MM.1S (cell line): ENCODE data around the gene USP24.

Experiments used
- DNase-seq: peaks from one replicate; pipeline ENCODE4 v3.0.0-alpha.2; 2015
- H2AFZ ChIP-seq: fragments of 300-600 bp; sonication (generic); 2 replicates; pipeline ENCODE4 v1.6.0; 2016; ENCODE audit warnings: antibody characterized with exemption, low read length
- H3F3A ChIP-seq: fragments of 300-600 bp; sonication (generic); 2 replicates; pipeline ENCODE4 v1.6.1; 2016; ENCODE audit warnings: mild to moderate bottlenecking, antibody characterized with exemption, low read length, moderate library complexity, mixed read lengths; ENCODE audit not compliant: insufficient read depth
- H3K27ac ChIP-seq: fragments of 300-600 bp; sonication (generic); 2 replicates; pipeline ENCODE4 v1.5.1; 2016; ENCODE audit warnings: mild to moderate bottlenecking, low read length
- H3K27me3 ChIP-seq: fragments of 300-600 bp; sonication (generic); replicated peaks from 2 replicates; pipeline ENCODE4 v1.6.0; 2016; ENCODE audit warnings: low read length; ENCODE audit not compliant: insufficient read depth
- H3K36me3 ChIP-seq: fragments of 300-600 bp; sonication (generic); replicated peaks from 2 replicates; pipeline ENCODE4 v1.6.1; 2016; ENCODE audit warnings: mild to moderate bottlenecking, low read length, mixed read lengths; ENCODE audit not compliant: insufficient read depth
- H3K4me1 ChIP-seq: fragments of 300-600 bp; sonication (generic); 2 replicates; pipeline ENCODE4 v1.6.1; 2016; ENCODE audit warnings: low read length, mixed read lengths
- H3K4me2 ChIP-seq: fragments of 300-600 bp; sonication (generic); 2 replicates; pipeline ENCODE4 v1.6.0; 2016; ENCODE audit warnings: low read depth, low read length
- H3K4me3 ChIP-seq: fragments of 300-600 bp; sonication (generic); 2 replicates; pipeline ENCODE4 v1.5.1; 2016; ENCODE audit warnings: low read length, mixed read lengths
- H3K79me2 ChIP-seq: fragments of 300-600 bp; sonication (generic); 2 replicates; pipeline ENCODE4 v1.6.1; 2016; ENCODE audit warnings: mixed run types, low read length, mixed read lengths
- H3K9ac ChIP-seq: fragments of 300-600 bp; sonication (generic); 2 replicates; pipeline ENCODE4 v1.6.1; 2016; ENCODE audit warnings: low read length, mixed read lengths
- H3K9me2 ChIP-seq: fragments of 300-600 bp; sonication (generic); replicated peaks from 2 replicates; pipeline ENCODE4 v1.6.1; 2016; ENCODE audit warnings: mild to moderate bottlenecking, low read length, mixed read lengths; ENCODE audit not compliant: insufficient read depth
- H3K9me3 ChIP-seq: fragments of 300-600 bp; sonication (generic); replicated peaks from 2 replicates; pipeline ENCODE4 v1.6.1; 2016; ENCODE audit warnings: mild to moderate bottlenecking, low read length, mixed read lengths; ENCODE audit not compliant: insufficient read depth
- H4K20me1 ChIP-seq: fragments of 300-600 bp; sonication (generic); 2 replicates; pipeline ENCODE4 v1.6.1; 2016; ENCODE audit warnings: mild to moderate bottlenecking, low read length, moderate library complexity, mixed read lengths; ENCODE audit not compliant: insufficient read depth
- EZH2 ChIP-seq: fragments of 300-600 bp; sonication (generic); optimal IDR thresholded peaks from 2 replicates; pipeline ENCODE3; 2017; ENCODE audit warnings: low read depth, mild to moderate bottlenecking, antibody characterized with exemption, low read length, mixed read lengths
- EZH2phosphoT487 ChIP-seq: fragments of 300-600 bp; sonication (generic); IDR thresholded peaks from 2 replicates; pipeline ENCODE4 v1.6.1; 2018; ENCODE audit warnings: antibody characterized with exemption, low read length
- TF ChIP-seq, protein P1 (sequence below): fragments of 300-600 bp; sonication (generic); IDR thresholded peaks from 2 replicates; pipeline ENCODE4 v1.5.1; 2016; ENCODE audit warnings: antibody characterized with exemption, low read length, mixed read lengths

Gene USP24

GRCh38 chr1:55148676-55149075, 66.5 kb downstream of the USP24 start:
- H3K27me3 ChIP-seq, result no peaks in the 10 kb centered on the region
- H3K4me1 ChIP-seq, result peaks cover 18% of the 10 kb centered on the region
- H3K4me3 ChIP-seq, result no peak overlapping the region
- H3K9me2 ChIP-seq, result no peaks in the 10 kb centered on the region
- H3K79me2 ChIP-seq, result no peaks in the 10 kb centered on the region
- no peak overlapping the region for H2AFZ ChIP-seq
- no peak for DNase-seq
- H3K36me3 ChIP-seq, result peaks cover 4% of the 10 kb centered on the region; the same call in 1 of the 2 replicates
- no peaks in the 10 kb centered on the region for H4K20me1 ChIP-seq
- H3K9ac ChIP-seq, result no peak overlapping the region
- no peak overlapping the region for H3K4me2 ChIP-seq
- H3K27ac ChIP-seq, result no peak overlapping the region
- TF ChIP-seq EZH2 (no peak), EZH2phosphoT487 (no peak)
- TF ChIP-seq, protein P1, sequence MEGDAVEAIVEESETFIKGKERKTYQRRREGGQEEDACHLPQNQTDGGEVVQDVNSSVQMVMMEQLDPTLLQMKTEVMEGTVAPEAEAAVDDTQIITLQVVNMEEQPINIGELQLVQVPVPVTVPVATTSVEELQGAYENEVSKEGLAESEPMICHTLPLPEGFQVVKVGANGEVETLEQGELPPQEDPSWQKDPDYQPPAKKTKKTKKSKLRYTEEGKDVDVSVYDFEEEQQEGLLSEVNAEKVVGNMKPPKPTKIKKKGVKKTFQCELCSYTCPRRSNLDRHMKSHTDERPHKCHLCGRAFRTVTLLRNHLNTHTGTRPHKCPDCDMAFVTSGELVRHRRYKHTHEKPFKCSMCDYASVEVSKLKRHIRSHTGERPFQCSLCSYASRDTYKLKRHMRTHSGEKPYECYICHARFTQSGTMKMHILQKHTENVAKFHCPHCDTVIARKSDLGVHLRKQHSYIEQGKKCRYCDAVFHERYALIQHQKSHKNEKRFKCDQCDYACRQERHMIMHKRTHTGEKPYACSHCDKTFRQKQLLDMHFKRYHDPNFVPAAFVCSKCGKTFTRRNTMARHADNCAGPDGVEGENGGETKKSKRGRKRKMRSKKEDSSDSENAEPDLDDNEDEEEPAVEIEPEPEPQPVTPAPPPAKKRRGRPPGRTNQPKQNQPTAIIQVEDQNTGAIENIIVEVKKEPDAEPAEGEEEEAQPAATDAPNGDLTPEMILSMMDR, result no peak
- H3K9me3 ChIP-seq, result no peaks in the 10 kb centered on the region
- H3F3A ChIP-seq, result peaks cover 3% of the 10 kb centered on the region; the same call in 1 of the 2 replicates

- Histone ChIP-seq H3K36me3 (peaks cover 4% of the 10 kb centered on the region; the same call in 1 of the 2 replicates), H3K9ac (no peak overlapping the region), H2AFZ (no peak overlapping the region), H4K20me1 (no peaks in the 10 kb centered on the region), H3K27ac (no peak overlapping the region), H3K9me3 (no peaks in the 10 kb centered on the region), H3K9me2 (no peaks in the 10 kb centered on the region), H3K4me2 (no peak overlapping the region), H3K27me3 (no peaks in the 10 kb centered on the region), H3K79me2 (no peaks in the 10 kb centered on the region), H3K4me1 (peaks cover 18% of the 10 kb centered on the region), H3K4me3 (no peak overlapping the region), H3F3A (peaks cover 3% of the 10 kb centered on the region; the same call in 1 of the 2 replicates)
- no peak for DNase-seq
- TF ChIP-seq, protein P1, result no peak
- no peak for TF ChIP-seq EZH2
- TF ChIP-seq EZH2phosphoT487, result no peak
These were observed 67.6 kb downstream of the USP24 start for GRCh38 chr1:55147524-55147923.

DNA sequence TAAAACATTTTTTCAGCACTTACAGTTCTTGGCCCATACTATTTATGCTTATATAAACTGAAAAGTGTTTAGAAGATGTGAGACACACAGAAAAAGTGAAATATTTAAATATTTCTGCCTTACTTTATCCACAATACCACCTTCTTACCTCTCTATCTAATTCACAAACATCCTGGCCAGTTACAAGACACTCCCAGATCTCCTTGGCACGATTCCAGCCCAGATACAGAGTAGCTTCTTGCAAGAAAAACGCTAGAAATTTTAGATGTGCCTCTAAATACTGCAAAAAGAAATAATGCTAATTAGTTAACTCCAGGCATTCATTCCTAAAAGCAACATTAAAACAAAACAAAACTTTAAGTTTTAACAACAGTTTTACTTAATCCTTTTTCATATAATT, 68.4 kb downstream of the USP24 start:
- Histone ChIP-seq H4K20me1 (no peaks in the 10 kb centered on the region), H3K9me2 (no peaks in the 10 kb centered on the region), H3K9me3 (no peaks in the 10 kb centered on the region), H3F3A (peaks cover 3% of the 10 kb centered on the region; the same call in 1 of the 2 replicates), H3K4me1 (peaks cover 18% of the 10 kb centered on the region), H3K79me2 (no peaks in the 10 kb centered on the region), H3K9ac (no peak overlapping the region), H2AFZ (no peak overlapping the region), H3K27ac (no peak overlapping the region), H3K4me3 (no peak overlapping the region), H3K27me3 (no peaks in the 10 kb centered on the region), H3K36me3 (peaks cover 4% of the 10 kb centered on the region; the same call in 1 of the 2 replicates), H3K4me2 (no peak overlapping the region)
- TF ChIP-seq, protein P1, result no peak
- TF ChIP-seq EZH2 (no peak), EZH2phosphoT487 (no peak)
- DNase-seq, result no peak
